H1 (cell line): ENCODE results near the gene IFNL4. TPM values are rescaled to one million over a fixed set of nuclear protein-coding genes. Genes with fewer than 3 reads are reported as not detected.

ENCODE experiments used
- CTCF ChIA-PET: fragments of 300-600 bp; sonication (Branson Sonifier 250); formaldehyde crosslinking; loops from one replicate; lab custom pipeline; 2021; ENCODE audit not compliant: partially characterized antibody; lab: Charles Lee
- POLR2A ChIA-PET: fragments of 300-600 bp; sonication (Branson Sonifier 250); formaldehyde crosslinking; loops from one replicate; lab custom pipeline; 2021; ENCODE audit warnings: inconsistent platforms; ENCODE audit not compliant: partially characterized antibody; lab: Charles Lee
- DNase-seq, 2 experiments: peaks; one replicate each; pipeline versions ENCODE4 v3.0.0 to v3.0.0-alpha.2; 2010 to 2022; ENCODE audit warnings: low spot score in 2 of 2, low read depth in 1 of 2, mixed read lengths in 1 of 2
- FAIRE-seq: peaks from 2 replicates; lab custom pipeline; 2011; peaks lifted over from hg19 to GRCh38; lab: Jason Lieb, UNC
- H2AFZ ChIP-seq: 2 replicates; pipeline ENCODE4 v1.8.1; 2012; ENCODE audit warnings: low read length, inconsistent platforms
- H2AK5ac ChIP-seq: 2 replicates; pipeline ENCODE4 v1.6.1; 2013; ENCODE audit warnings: low read depth, low read length
- H2BK120ac ChIP-seq: replicated peaks from 2 replicates; pipeline ENCODE3; 2013; ENCODE audit warnings: low read depth, low read length, inconsistent platforms
- H2BK12ac ChIP-seq: 2 replicates; pipeline ENCODE4 v1.6.1; 2013; ENCODE audit warnings: low read depth, low read length
- H2BK15ac ChIP-seq: 2 replicates; pipeline ENCODE4 v1.6.1; 2013; ENCODE audit warnings: low read length
- H2BK20ac ChIP-seq: 2 replicates; pipeline ENCODE4 v1.6.1; 2013; ENCODE audit warnings: low read length
- H2BK5ac ChIP-seq: 2 replicates; pipeline ENCODE4 v1.6.1; 2013; ENCODE audit warnings: low read depth, low read length
- H3K14ac ChIP-seq: 2 replicates; pipeline ENCODE4 v1.6.1; 2013; ENCODE audit warnings: inconsistent platforms; ENCODE audit not compliant: insufficient read length
- H3K18ac ChIP-seq: 2 replicates; pipeline ENCODE4 v1.6.1; 2013; ENCODE audit warnings: low read length; ENCODE audit errors: extremely low read depth
- H3K23ac ChIP-seq: 2 replicates; pipeline ENCODE4 v1.6.1; 2013; ENCODE audit warnings: inconsistent platforms; ENCODE audit not compliant: insufficient read length
- H3K23me2 ChIP-seq: 2 replicates; pipeline ENCODE4 v1.6.1; 2013; ENCODE audit warnings: low read depth, low read length
- H3K27ac ChIP-seq: 2 replicates; pipeline ENCODE4 v1.6.1; 2011; ENCODE audit warnings: low read depth, low read length, inconsistent platforms
- H3K27me3 ChIP-seq, 4 experiments: replicated peaks in 1 of 4; 1 replicate in 1 of 4; 2 replicates in 3 of 4; pipeline versions ENCODE4 v1.6.1 to v1.8.1; 2011 to 2013; ENCODE audit warnings: low read length in 3 of 4, mild to moderate bottlenecking in 3 of 4, inconsistent platforms in 2 of 4, mixed read lengths in 2 of 4, moderate library complexity in 1 of 4; ENCODE audit not compliant: control insufficient read depth in 3 of 4, insufficient read depth in 3 of 4; ENCODE audit errors: extremely low read depth in 1 of 4
- H3K36me3 ChIP-seq, 4 experiments: 2 replicates each; pipeline versions ENCODE4 v1.6.1 to v1.8.1; 2011 to 2013; ENCODE audit warnings: mild to moderate bottlenecking in 4 of 4, low read length in 3 of 4, moderate library complexity in 2 of 4, control low read depth in 1 of 4, inconsistent platforms in 1 of 4; ENCODE audit not compliant: insufficient read depth in 4 of 4, control insufficient read depth in 2 of 4
- H3K4ac ChIP-seq: replicated peaks from 2 replicates; pipeline ENCODE3; 2013; ENCODE audit warnings: low read length, low read depth, mixed read lengths, inconsistent platforms; ENCODE audit not compliant: insufficient read length
- H3K4me1 ChIP-seq, 4 experiments: replicated peaks in 1 of 4; 1 replicate in 1 of 4; 2 replicates in 3 of 4; pipeline versions ENCODE4 v1.6.1 to v1.8.1; 2011 to 2013; ENCODE audit warnings: low read length in 3 of 4, inconsistent platforms in 2 of 4, mixed read lengths in 1 of 4; ENCODE audit not compliant: insufficient read depth in 4 of 4, control insufficient read depth in 3 of 4
- H3K4me2 ChIP-seq, 2 experiments: 2 replicates each; pipeline versions ENCODE4 v1.6.1 to v1.8.1; 2011 to 2013; ENCODE audit warnings: low read depth in 2 of 2, low read length in 2 of 2, control low read depth in 1 of 2, inconsistent platforms in 1 of 2, mild to moderate bottlenecking in 1 of 2; ENCODE audit not compliant: insufficient read depth in 1 of 2
- H3K4me3 ChIP-seq, 4 experiments: fragments of 200-600, 300-600 bp in 1 of 4; sonication (generic), shearing (Covaris generic), sonication (Bioruptor Twin) in 1 of 4; 2 replicates each; pipeline versions ENCODE4 v1.5.1 to v1.8.1; 2011 to 2016; ENCODE audit warnings: low read length in 4 of 4, low read depth in 3 of 4, control low read depth in 2 of 4, inconsistent platforms in 2 of 4, mild to moderate bottlenecking in 2 of 4, mixed read lengths in 1 of 4, moderate library complexity in 1 of 4; ENCODE audit not compliant: insufficient read depth in 2 of 4; ENCODE audit errors: extremely low read depth in 1 of 4
- H3K56ac ChIP-seq: replicated peaks from 2 replicates; pipeline ENCODE3; 2013; ENCODE audit warnings: low read depth, mild to moderate bottlenecking, mixed read lengths, low read length, inconsistent platforms; ENCODE audit not compliant: insufficient read length
- H3K79me1 ChIP-seq: 2 replicates; pipeline ENCODE4 v1.6.1; 2013; ENCODE audit warnings: low read depth, low read length, control low read depth
- H3K79me2 ChIP-seq, 2 experiments: 2 replicates each; pipeline versions ENCODE4 v1.6.1 to v1.8.1; 2012 to 2013; ENCODE audit warnings: low read length in 2 of 2, mild to moderate bottlenecking in 2 of 2, inconsistent platforms in 1 of 2; ENCODE audit not compliant: insufficient read depth in 2 of 2, control insufficient read depth in 1 of 2
- H3K9ac ChIP-seq, 4 experiments: replicated peaks in 1 of 4; 1 replicate in 1 of 4; 2 replicates in 3 of 4; pipeline versions ENCODE4 v1.6.1 to v1.8.1; 2011 to 2013; ENCODE audit warnings: low read depth in 3 of 4, low read length in 3 of 4, control low read depth in 2 of 4, mild to moderate bottlenecking in 2 of 4, moderate library complexity in 2 of 4, inconsistent platforms in 1 of 4; ENCODE audit errors: extremely low read depth in 1 of 4
- H3K9me3 ChIP-seq, 2 experiments: 2 replicates each; pipeline versions ENCODE4 v1.6.1 to v1.8.1; 2012 to 2013; ENCODE audit warnings: mild to moderate bottlenecking in 2 of 2, moderate library complexity in 2 of 2, control low read depth in 1 of 2, inconsistent platforms in 1 of 2, low read depth in 1 of 2, low read length in 1 of 2, mixed read lengths in 1 of 2; ENCODE audit not compliant: insufficient read depth in 2 of 2
- H4K20me1 ChIP-seq, 2 experiments: replicated peaks in 1 of 2; 2 replicates each; pipeline versions ENCODE3 to v1.8.1; 2011 to 2013; ENCODE audit warnings: inconsistent platforms in 2 of 2, low read length in 2 of 2, mild to moderate bottlenecking in 1 of 2; ENCODE audit not compliant: insufficient read depth in 2 of 2, control insufficient read depth in 1 of 2
- H4K5ac ChIP-seq: 2 replicates; pipeline ENCODE4 v1.6.1; 2013; ENCODE audit warnings: low read length, low read depth, mixed read lengths, inconsistent platforms; ENCODE audit not compliant: insufficient read length
- H4K8ac ChIP-seq: 2 replicates; pipeline ENCODE4 v1.8.0; 2013; ENCODE audit warnings: mild to moderate bottlenecking, moderate library complexity, low read length, inconsistent platforms; ENCODE audit not compliant: insufficient read depth; ENCODE audit errors: extremely low read depth
- H4K91ac ChIP-seq: replicated peaks from 2 replicates; pipeline ENCODE3; 2013; ENCODE audit warnings: low read length, mixed read lengths, inconsistent platforms; ENCODE audit not compliant: insufficient read length
- EZH2 ChIP-seq: fragments of 200-600 bp; sonication (generic); IDR thresholded peaks from 2 replicates; pipeline ENCODE4 v1.7.1; 2012; ENCODE audit warnings: low read depth, mild to moderate bottlenecking, moderate library complexity, low read length, inconsistent platforms; ENCODE audit not compliant: severe bottlenecking
- KDM5A ChIP-seq: fragments of 200-600 bp; IDR thresholded peaks from 2 replicates; pipeline ENCODE4 v1.7.1; 2012; ENCODE audit warnings: mild to moderate bottlenecking, low read length, inconsistent platforms, mixed read lengths
- NRF1 ChIP-seq: IDR thresholded peaks from 2 replicates; pipeline ENCODE4 v1.6.1; 2011; ENCODE audit warnings: mild to moderate bottlenecking, low read depth, low read length, improper control_type of control experiment
- POLR2A ChIP-seq, 2 experiments: IDR thresholded peaks; 1 replicate in 1 of 2; 2 replicates in 1 of 2; pipeline ENCODE4 v1.6.1; 2011; ENCODE audit warnings: low read depth in 2 of 2, low read length in 2 of 2, mild to moderate bottlenecking in 2 of 2; ENCODE audit errors: control extremely low read depth in 1 of 2
- RAD21 ChIP-seq, 2 experiments: IDR thresholded peaks in 1 of 2; conservative IDR thresholded peaks in 1 of 2; 2 replicates each; pipeline ENCODE4 v1.6.1; 2011; ENCODE audit warnings: low read depth in 2 of 2, low read length in 2 of 2, improper control_type of control experiment in 1 of 2, inconsistent platforms in 1 of 2, mild to moderate bottlenecking in 1 of 2, moderate library complexity in 1 of 2
- RBBP5 ChIP-seq: IDR thresholded peaks from 2 replicates; pipeline ENCODE4 v1.7.1; 2012; ENCODE audit warnings: low read depth, mild to moderate bottlenecking, inconsistent platforms, low read length, moderate library complexity, borderline replicate concordance
- RFX5 ChIP-seq: IDR thresholded peaks from 2 replicates; pipeline ENCODE4 v1.6.1; 2011; ENCODE audit warnings: low read depth, low read length, improper control_type of control experiment, borderline replicate concordance
- RNF2 ChIP-seq: fragments of 200-900, 300-1000 bp; sonication (generic); IDR thresholded peaks from 2 replicates; pipeline ENCODE4 v1.7.1; 2016; ENCODE audit warnings: borderline replicate concordance, low read depth, mild to moderate bottlenecking, antibody characterized with exemption, low read length; ENCODE audit not compliant: poor library complexity, severe bottlenecking; ENCODE audit errors: missing control alignments
- RXRA ChIP-seq: IDR thresholded peaks from 2 replicates; pipeline ENCODE4 v1.6.1; 2011; ENCODE audit warnings: low read depth, mild to moderate bottlenecking, low read length, moderate library complexity; ENCODE audit not compliant: insufficient read depth
- SAP30 ChIP-seq: fragments of 300-600 bp; sonication (generic); IDR thresholded peaks from 2 replicates; pipeline ENCODE4 v1.7.1; 2012; ENCODE audit warnings: low read length, moderate library complexity, mild to moderate bottlenecking, inconsistent platforms; ENCODE audit not compliant: insufficient read depth, insufficient replicate concordance
- SP4 ChIP-seq: IDR thresholded peaks from 2 replicates; pipeline ENCODE4 v1.6.1; 2012; ENCODE audit warnings: low read length, inconsistent platforms
- SUZ12 ChIP-seq: fragments of 200-600 bp; sonication (generic); IDR thresholded peaks from 2 replicates; pipeline ENCODE4 v1.6.1; 2012; ENCODE audit warnings: mild to moderate bottlenecking, inconsistent platforms, low read length, moderate library complexity, mixed read lengths
- WGBS, 2 experiments: shearing (Covaris generic) in 1 of 2; methylation state at CpG; one replicate each; pipeline versions ENCODE4 v1.1.6 to v1.1.7; 2013 to 2015; ENCODE audit warnings: low lambda C conversion rate in 2 of 2, mixed read lengths in 2 of 2, inconsistent platforms in 1 of 2, low coverage in 1 of 2, missing lambda C conversion rate in 1 of 2; ENCODE audit not compliant: insufficient replicate concordance in 2 of 2, insufficient coverage in 1 of 2, insufficient read length in 1 of 2; ENCODE audit errors: extremely low coverage in 1 of 2, missing lambda C conversion rate in 1 of 2; 5-methylcytosine and 5-hydroxymethylcytosine counted together
- polyA plus RNA-seq, 7 experiments: library from polyadenylated mRNA; depleted of rRNA in 3 of 7; stranded (reverse) in 5 of 7; unstranded in 2 of 7; fragments of >200 nt in 5 of 7; fragments of 200-250 nt in 2 of 7; gene quantifications; 1 replicate in 5 of 7; 2 replicates in 1 of 7; 4 replicates in 1 of 7; pipeline versions ENCODE4 v1.2.1 to v1.2.3, GENCODE V29; 2011 to 2013; ENCODE audit warnings: missing spikeins in 2 of 7, mixed read lengths in 2 of 7
- total RNA-seq: library from RNA; stranded (reverse); fragmentation: NEBNext Ultra II Directional; extraction: Animal tissue kit (Norgen Biotek cat#: 25700); gene quantifications from 2 replicates; pipeline ENCODE4 v1.2.1, GENCODE V29; 2021
- TF ChIP-seq, protein P1 (sequence below): IDR thresholded peaks from 2 replicates; pipeline ENCODE4 v1.6.1; 2012; ENCODE audit warnings: inconsistent platforms

IFNL4 gene
- total and polyA plus RNA-seq, 2 of the 8 experiments (the other 6 are each of a cell fraction or from before 2014, with no cell fraction given): not detected

DNA sequence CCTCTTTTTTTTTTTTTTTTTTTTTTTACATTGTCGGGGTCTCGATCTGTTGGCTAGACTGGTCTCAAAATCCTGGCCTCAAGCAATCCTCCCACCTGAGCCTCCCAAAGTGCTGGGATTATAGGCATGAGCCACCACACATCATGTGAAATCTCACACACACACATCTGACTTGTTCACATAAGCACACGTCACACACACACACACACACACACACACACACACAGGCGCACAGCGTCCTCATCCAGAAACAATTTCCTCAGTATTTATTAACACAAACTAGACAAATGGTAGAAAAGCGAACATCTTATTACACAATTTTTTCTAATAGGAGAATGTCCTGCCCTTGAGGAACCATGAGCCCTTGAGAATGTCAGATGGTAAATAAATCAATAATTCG is 39.5 kb downstream of the IFNL4 start:
- 82% methylated on average over 6 of the region's 7 CpGs; no CpG with 5 or more reads in 1 of the 2 experiments for WGBS, 2 experiments
- H3K18ac ChIP-seq: no peak overlapping the region
- ChIA-PET CTCF (interaction anchor here (0.8 to 1.4 kb wide), 2 partner anchors 99 to 118 kb away, joined by 3 read pairs; no protein-coding TSS in a partner anchor), POLR2A (no interaction called here)
- H3K36me3 ChIP-seq: no peaks in the 10 kb centered on the region
- H3K79me2 ChIP-seq: no peaks in the 10 kb centered on the region
- no peak overlapping the region for H3K23ac ChIP-seq
- peaks cover under 1 to 10% (median 3%) of the 10 kb centered on the region in 4 experiments; a peak in 6 of 7 replicates for H3K27me3 ChIP-seq
- H4K5ac ChIP-seq: no peak overlapping the region
- FAIRE-seq: no peak
- H2BK15ac ChIP-seq: no peak overlapping the region
- H2BK12ac ChIP-seq: no peak overlapping the region
- H3K4me1 ChIP-seq: peaks cover 0 to 3% (median under 1%) of the 10 kb centered on the region in 4 experiments; a peak in 3 of 7 replicates
- H3K14ac ChIP-seq: no peak overlapping the region
- DNase-seq: no peak
- H3K56ac ChIP-seq: no peak overlapping the region
- no peak overlapping the region for H3K4me2 ChIP-seq
- no peak overlapping the region for H3K9ac ChIP-seq
- no peaks in the 10 kb centered on the region for H3K9me3 ChIP-seq
- no peak overlapping the region for H3K4me3 ChIP-seq
- no peak overlapping the region for H3K4ac ChIP-seq
- H3K79me1 ChIP-seq: no peaks in the 10 kb centered on the region
- H4K8ac ChIP-seq: no peak overlapping the region
- H2AK5ac ChIP-seq: no peak overlapping the region
- no peak overlapping the region for H2AFZ ChIP-seq
- H3K23me2 ChIP-seq: no peaks in the 10 kb centered on the region
- no peak overlapping the region for H4K91ac ChIP-seq
- no peak overlapping the region for H2BK20ac ChIP-seq
- no peak overlapping the region for H3K27ac ChIP-seq
- H2BK120ac ChIP-seq: no peak overlapping the region
- H4K20me1 ChIP-seq: no peaks in the 10 kb centered on the region
- H2BK5ac ChIP-seq: no peak overlapping the region
- TF ChIP-seq RNF2: no peak
- no peak for TF ChIP-seq NRF1
- no peak for TF ChIP-seq RFX5
- no peak for TF ChIP-seq SAP30
- TF ChIP-seq EZH2: no peak
- TF ChIP-seq, protein P1, sequence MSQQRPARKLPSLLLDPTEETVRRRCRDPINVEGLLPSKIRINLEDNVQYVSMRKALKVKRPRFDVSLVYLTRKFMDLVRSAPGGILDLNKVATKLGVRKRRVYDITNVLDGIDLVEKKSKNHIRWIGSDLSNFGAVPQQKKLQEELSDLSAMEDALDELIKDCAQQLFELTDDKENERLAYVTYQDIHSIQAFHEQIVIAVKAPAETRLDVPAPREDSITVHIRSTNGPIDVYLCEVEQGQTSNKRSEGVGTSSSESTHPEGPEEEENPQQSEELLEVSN: no peak
- TF ChIP-seq SP4: no peak
- no peak for TF ChIP-seq KDM5A
- no peak for TF ChIP-seq RBBP5
- TF ChIP-seq POLR2A (IDR thresholded peaks at IDR 0.05; ENCODE audit: control extremely low read depth in 1 of 2, low read depth in 2 of 2, low read length in 2 of 2): no peak
- no peak for TF ChIP-seq SUZ12
- no peak for TF ChIP-seq RXRA
- TF ChIP-seq RAD21 (IDR thresholded peaks at IDR 0.05 in 1 of 2, conservative IDR thresholded peaks at IDR 0.05 in 1 of 2; ENCODE audit: low read depth in 2 of 2, low read length in 2 of 2): no peak
